Esophagus muscularis mucosa (tissue), 4 donors: ENCODE measurements around the gene NEU4. TPM values are rescaled to one million over a fixed set of nuclear protein-coding genes. Genes with fewer than 3 reads are reported as not detected.

ENCODE experiments used
- DNase-seq: peaks from one replicate; pipeline ENCODE4 v3.0.0-alpha.2; 2017; ENCODE audit errors: extremely low spot score
- H3K27ac ChIP-seq, 4 donors: fragments of 200-600 bp; sonication (generic); replicated peaks in 1 of 4; 1 replicate in 3 of 4; 2 replicates in 1 of 4; pipeline ENCODE4 v1.5.1; 2016 to 2019; ENCODE audit warnings: mild to moderate bottlenecking in 1 of 4
- H3K27me3 ChIP-seq, 4 donors: fragments of 200-600 bp; sonication (generic); one replicate each; pipeline versions ENCODE4 v1.5.1 to v1.6.0; 2016 to 2019
- H3K36me3 ChIP-seq, 4 donors: fragments of 200-600 bp; sonication (generic); one replicate each; pipeline ENCODE4 v1.5.1; 2016 to 2019
- H3K4me1 ChIP-seq, 4 donors: fragments of 200-600 bp; sonication (generic); one replicate each; pipeline ENCODE4 v1.5.1; 2016 to 2019
- H3K4me3 ChIP-seq, 4 donors: fragments of 200-600 bp; sonication (generic); 1 replicate in 2 of 4; 2 replicates in 2 of 4; pipeline ENCODE4 v1.5.1; 2016 to 2019; ENCODE audit warnings: mild to moderate bottlenecking in 4 of 4, moderate library complexity in 1 of 4
- H3K9me3 ChIP-seq, 4 donors: fragments of 200-600 bp; sonication (generic); 1 replicate in 3 of 4; 2 replicates in 1 of 4; pipeline ENCODE4 v1.5.1; 2016 to 2019
- EP300 ChIP-seq: sonication (generic); formaldehyde crosslinking; IDR thresholded peaks from one replicate; pipeline ENCODE4 v1.6.1; 2017; ENCODE audit warnings: antibody characterized with exemption
- POLR2A ChIP-seq: fragments of 450-650 bp; IDR thresholded peaks from one replicate; pipeline ENCODE4 v1.6.1; 2017; ENCODE audit warnings: antibody characterized with exemption, moderate library complexity, mild to moderate bottlenecking, low read depth
- POLR2AphosphoS5 ChIP-seq, 2 donors: sonication (generic); formaldehyde crosslinking; IDR thresholded peaks; one replicate each; pipeline ENCODE4 v1.6.1; 2017; ENCODE audit warnings: antibody characterized with exemption in 2 of 2
- WGBS: methylation state at CpG from one replicate; pipeline ENCODE4 v1.1.5; 2018; 5-methylcytosine and 5-hydroxymethylcytosine counted together
- intact Hi-C: fragments of 100-400 bp; cut with DNase I; formaldehyde crosslinking; loops from one replicate; pipeline ENCODE4 v1.15.1; 2023
- total RNA-seq, 4 donors: library from RNA; depleted of rRNA; stranded (reverse); fragments of >200 nt; gene quantifications; one replicate each; pipeline versions ENCODE4 v1.1.0 to v1.2.1, GENCODE V29; 2016
- TF ChIP-seq, protein P1 (sequence below), 3 experiments: fragments of 200-600 bp in 2 of 3; fragments of 450-650 bp in 1 of 3; sonication (generic) in 2 of 3; IDR thresholded peaks; one replicate each; pipeline ENCODE4 v1.5.1; 2017 to 2019; ENCODE audit warnings: antibody characterized with exemption in 3 of 3, mild to moderate bottlenecking in 2 of 3, moderate library complexity in 1 of 3

Gene NEU4
- total RNA-seq, 4 donors from 2014 or later: 1.5 to 5.4 TPM; not detected in 2

DNA sequence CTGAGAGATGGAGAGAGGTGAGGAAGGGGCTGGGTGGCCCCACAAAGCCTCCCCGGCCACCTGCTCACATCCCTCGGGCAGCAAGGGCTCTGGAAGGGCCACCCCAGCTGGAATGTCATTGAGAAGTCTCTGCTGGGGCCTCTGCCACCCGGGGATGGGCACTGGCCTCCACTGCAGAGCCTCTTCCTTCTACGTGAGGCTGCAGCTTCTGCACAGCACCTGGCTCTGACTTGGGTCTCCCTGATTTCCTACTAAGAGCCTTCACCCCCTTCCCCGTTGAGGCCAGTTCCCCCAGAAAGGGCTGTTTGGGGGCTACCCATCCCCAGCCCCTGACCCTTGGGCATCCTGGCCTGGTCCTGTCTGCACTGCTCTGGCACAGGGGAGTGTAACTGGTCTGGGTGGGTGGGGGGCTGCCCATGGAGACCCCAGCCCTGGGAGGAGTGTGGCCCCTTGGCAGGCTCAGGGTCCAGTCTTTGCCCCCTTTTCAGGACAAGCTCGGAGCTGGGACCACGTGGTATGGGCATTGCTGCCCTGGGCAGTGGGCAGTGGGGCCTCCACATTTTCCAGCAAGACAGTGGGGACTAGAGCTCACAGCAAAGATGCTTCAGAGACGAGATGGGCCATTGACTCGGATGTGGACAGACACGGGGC lies 44.1 kb downstream of the NEU4 start:
- no peak overlapping the region for H3K4me3 ChIP-seq
- TF ChIP-seq, protein P1, sequence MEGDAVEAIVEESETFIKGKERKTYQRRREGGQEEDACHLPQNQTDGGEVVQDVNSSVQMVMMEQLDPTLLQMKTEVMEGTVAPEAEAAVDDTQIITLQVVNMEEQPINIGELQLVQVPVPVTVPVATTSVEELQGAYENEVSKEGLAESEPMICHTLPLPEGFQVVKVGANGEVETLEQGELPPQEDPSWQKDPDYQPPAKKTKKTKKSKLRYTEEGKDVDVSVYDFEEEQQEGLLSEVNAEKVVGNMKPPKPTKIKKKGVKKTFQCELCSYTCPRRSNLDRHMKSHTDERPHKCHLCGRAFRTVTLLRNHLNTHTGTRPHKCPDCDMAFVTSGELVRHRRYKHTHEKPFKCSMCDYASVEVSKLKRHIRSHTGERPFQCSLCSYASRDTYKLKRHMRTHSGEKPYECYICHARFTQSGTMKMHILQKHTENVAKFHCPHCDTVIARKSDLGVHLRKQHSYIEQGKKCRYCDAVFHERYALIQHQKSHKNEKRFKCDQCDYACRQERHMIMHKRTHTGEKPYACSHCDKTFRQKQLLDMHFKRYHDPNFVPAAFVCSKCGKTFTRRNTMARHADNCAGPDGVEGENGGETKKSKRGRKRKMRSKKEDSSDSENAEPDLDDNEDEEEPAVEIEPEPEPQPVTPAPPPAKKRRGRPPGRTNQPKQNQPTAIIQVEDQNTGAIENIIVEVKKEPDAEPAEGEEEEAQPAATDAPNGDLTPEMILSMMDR (IDR thresholded peaks at IDR 0.05): no peak
- TF ChIP-seq POLR2AphosphoS5 (IDR thresholded peaks at IDR 0.05) (no peak), EP300 (no peak), POLR2A (no peak)
- intact Hi-C loops: no loop called here
- no peak for DNase-seq
- WGBS: 87% methylated on average over 9 of the region's 10 CpGs
- H3K36me3 ChIP-seq: no peaks in the 10 kb centered on the region
- H3K27me3 ChIP-seq: no peaks in the 10 kb centered on the region
- H3K9me3 ChIP-seq: no peaks in the 10 kb centered on the region
- H3K27ac ChIP-seq: no peak overlapping the region
- H3K4me1 ChIP-seq: peaks cover 0 to 16% (median 6%) of the 10 kb centered on the region in 4 donors

- intact Hi-C loops: no loop called here
- H3K27me3 ChIP-seq: peaks cover 0 to 3% (median 0%) of the 10 kb centered on the region in 4 donors
- no peak overlapping the region for H3K4me3 ChIP-seq
- H3K9me3 ChIP-seq: no peaks in the 10 kb centered on the region
- peaks cover 2 to 19% (median 9%) of the 10 kb centered on the region in 4 donors for H3K4me1 ChIP-seq
- H3K27ac ChIP-seq: no peak overlapping the region
- WGBS: 93% methylated on average over 11 of the region's 27 CpGs
- H3K36me3 ChIP-seq: no peaks in the 10 kb centered on the region
- TF ChIP-seq POLR2A (no peak), EP300 (no peak)
- DNase-seq: no peak
These were observed 44.8 kb downstream of the NEU4 start for GRCh38 chr2:241853651-241854341.

DNA sequence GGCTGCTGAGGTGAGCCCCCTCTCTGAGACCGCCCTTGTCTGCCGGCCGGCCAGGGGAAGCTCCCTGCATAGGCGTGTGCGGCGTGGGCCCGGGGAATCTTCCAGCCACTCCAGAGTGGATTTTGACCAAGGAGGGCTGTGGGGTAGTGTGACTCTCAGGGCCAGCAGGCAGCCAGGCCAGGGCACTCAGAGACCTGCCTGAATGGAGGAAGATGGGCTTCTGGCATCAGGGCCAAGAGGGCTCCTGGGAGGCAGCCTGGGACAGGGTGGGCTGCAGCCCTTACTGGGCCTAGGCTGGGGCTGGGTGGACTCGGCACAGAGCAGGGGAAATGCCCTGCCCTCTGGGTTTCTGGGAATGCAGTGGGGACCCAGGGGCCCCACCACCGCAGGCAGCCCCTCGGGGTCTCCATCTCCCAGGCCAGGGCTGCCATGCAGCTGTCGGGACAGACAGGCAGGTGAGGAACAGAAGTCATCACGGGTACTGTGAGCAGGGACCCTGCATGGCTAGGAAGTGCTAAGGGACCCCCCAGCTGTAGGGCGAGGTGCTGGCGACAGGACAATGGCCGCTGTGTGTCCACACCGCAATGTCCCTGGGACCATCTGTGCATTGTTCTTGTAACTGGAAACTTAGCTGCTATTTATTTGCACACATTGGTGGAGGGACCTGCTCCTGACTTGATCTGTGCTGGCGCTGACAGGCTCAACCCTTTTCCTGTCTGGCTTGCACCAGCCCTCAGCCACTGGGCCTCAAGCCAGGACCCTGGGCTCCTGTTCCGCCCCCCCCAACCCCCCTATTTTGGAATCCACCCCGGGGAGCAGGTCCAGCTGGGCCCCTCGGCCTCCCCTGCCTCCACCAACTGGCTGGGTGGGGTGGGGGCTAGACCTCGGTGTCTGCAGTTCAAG lies 45.6 kb downstream of the NEU4 start:
- 84% methylated on average over 12 of the region's 21 CpGs for WGBS
- H3K4me3 ChIP-seq: no peak overlapping the region
- H3K4me1 ChIP-seq: peaks cover 10 to 27% (median 17%) of the 10 kb centered on the region in 4 donors
- intact Hi-C loops: no loop called here
- TF ChIP-seq POLR2A: no peak
- no peak for TF ChIP-seq POLR2AphosphoS5 (IDR thresholded peaks at IDR 0.05)
- TF ChIP-seq, protein P1 (IDR thresholded peaks at IDR 0.05): no peak
- TF ChIP-seq EP300: no peak
- no peaks in the 10 kb centered on the region for H3K36me3 ChIP-seq
- DNase-seq: no peak
- H3K27ac ChIP-seq: no peak overlapping the region
- peaks cover 0 to 7% (median 0%) of the 10 kb centered on the region in 4 donors for H3K27me3 ChIP-seq
- H3K9me3 ChIP-seq: no peaks in the 10 kb centered on the region

DNA sequence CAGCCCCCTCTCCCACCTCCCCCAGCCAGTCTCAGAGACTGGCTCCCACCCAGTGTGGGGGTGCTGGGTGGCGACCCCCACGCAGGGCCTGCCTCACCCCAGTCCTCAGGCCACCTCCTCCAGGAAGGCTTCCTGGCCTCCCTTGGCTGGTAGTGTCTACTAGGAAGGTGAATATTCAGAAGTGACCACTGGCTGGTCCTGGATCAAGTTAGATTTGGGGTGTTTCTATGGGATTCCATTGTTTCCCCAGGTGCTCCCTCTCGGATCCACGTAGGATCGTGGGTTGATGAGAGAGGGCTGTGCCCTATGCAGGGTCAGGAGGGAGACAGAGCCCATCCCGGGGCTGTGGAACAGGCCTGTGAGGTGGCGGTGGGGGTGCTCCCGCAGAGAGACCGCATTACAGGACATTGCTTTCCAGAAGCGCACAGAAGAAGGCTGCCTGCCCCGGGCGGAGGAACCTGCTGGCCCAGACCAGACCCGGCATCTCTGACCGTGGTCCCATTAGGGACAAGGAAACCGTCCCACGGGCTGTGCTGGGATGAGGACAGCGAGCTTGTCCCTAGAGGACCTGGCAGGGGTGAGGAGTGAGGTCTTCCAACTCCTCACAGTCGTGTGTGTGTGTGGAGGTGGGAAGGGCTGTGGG lies 46.4 kb downstream of the NEU4 start:
- WGBS: 79% methylated on average over 11 of the region's 18 CpGs
- Histone ChIP-seq H3K27me3 (peaks cover 0 to 7% (median 0%) of the 10 kb centered on the region in 4 donors), H3K4me1 (peaks cover 18 to 32% (median 24%) of the 10 kb centered on the region in 4 donors), H3K4me3 (no peak overlapping the region), H3K36me3 (no peaks in the 10 kb centered on the region), H3K9me3 (no peaks in the 10 kb centered on the region), H3K27ac (no peak overlapping the region)
- intact Hi-C loops: no loop called here
- DNase-seq: no peak
- TF ChIP-seq EP300 (no peak), POLR2A (no peak), POLR2AphosphoS5 (IDR thresholded peaks at IDR 0.05) (no peak)
- TF ChIP-seq, protein P1 (IDR thresholded peaks at IDR 0.05): no peak
